Fibroblast of skin of right biceps (primary cell): ENCODE results near the gene NTM.
A peak's percentile ranks its signal among the peaks of the same experiment; 100 is the strongest.

Source experiments
- DNase-seq: peaks from one replicate; pipeline ENCODE4 v3.0.0-alpha.2; 2013

NTM gene

DNA sequence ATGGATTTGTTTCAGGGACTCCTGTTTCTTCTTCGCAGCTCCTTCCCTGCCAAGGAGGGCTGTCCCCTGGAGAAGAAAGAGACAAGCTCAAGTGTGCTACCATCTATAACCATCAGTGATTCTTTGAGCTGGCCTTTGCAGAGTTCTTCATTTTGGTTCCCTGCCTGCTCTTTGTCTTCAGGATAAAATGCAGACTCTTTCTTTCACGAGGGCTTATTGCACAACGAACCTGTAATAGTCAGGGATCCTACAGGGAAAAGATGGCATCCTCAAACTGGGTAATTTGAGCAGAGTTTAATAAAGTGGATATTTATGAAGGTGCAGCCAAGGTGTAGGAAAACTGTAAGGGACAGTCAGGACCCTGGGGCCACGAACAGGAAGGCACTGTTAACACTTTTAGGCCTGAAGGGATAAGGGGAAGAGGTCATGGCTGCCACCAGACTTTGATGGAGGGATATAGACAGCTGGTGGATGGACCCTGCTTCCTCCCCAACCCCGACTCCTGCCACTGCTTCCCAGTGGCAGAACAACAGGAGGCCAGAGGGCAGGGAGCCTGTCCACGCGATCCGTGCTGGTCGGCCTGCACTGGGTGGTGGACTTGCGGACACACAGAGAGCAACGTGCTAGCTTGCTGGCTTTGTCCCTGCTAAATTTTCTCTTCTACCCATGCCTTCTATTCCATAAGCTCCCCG lies 767.0 kb downstream of the NTM start:
- DNase-seq = no peak

DNA sequence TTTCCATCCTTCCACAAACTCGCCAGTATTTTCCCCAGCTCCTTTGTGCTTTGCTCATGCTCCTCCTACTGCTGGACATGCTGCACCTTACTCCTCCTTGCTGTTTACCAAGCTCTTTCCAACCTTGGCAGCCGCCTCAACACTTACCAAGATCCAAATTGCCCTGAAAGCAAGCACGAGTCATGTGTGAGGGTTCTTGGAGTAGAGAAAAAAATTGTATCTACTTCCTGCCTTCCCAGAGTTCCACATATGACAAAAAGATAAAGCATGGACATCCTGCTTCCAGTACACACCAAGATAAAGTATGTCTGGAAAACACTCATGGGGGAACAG lies 767.5 kb downstream of the NTM start:
- DNase-seq = peak; percentile 38

DNA sequence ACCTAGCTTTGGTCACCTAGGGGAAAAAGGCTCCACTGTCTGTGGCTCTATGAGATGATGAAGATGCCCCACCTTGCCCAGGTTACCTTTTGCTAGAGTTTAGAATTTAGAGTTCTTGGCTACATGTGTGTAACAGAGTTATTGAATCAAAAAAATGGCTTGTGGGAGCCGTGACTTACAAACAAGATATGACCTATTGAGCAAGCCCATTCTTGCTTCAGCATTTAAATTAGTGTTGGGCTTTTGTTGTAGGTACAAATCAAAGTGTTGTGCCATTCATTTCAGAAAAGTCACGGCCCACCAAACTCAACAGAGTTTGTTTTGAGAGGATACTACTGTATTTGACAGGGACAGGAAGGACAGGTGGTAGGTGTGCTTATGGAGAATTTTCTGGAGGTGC lies 768.8 kb downstream of the NTM start:
- no peak for DNase-seq

DNA sequence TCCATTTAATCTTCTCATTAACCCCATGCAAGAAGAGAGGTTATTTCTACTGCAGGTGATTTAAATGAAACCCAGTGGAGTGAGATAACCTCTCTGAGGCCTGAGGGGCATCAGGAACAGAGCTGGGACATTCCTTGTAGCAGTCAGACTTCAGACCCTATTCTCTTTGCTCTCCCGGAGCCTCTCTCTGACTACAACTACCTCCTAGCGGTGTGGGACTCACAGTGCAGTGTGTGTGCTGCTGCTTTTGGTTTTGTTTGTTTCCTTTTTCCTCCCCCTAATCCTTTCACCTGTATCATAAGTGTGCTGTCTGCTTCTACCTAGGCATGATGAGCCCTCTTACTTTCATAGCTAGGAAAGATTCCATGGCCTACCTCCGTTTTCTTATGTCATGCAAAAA lies 769.6 kb downstream of the NTM start:
- DNase-seq = no peak

GRCh38 chr11:132142121-132142520 lies 771.7 kb downstream of the NTM start:
- no peak for DNase-seq

DNA sequence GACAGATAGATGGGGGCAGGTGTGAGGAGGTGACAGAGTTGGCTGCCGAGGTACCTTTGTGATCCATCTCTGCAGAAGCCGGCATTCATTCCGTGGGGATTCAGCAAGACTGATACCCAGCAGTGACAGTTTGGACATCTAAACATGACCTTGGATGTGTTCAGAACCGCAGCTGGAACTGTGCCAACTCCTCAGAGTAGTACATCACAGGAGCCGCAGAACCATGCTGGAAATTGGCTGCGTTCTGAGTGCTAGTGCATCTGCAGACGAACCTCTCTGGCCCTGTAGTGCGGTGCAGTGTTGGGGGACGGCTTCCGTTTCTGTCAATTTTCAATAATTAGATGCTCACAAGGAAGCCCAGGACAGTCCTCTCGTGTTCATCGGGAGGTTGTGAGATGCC lies 772.1 kb downstream of the NTM start:
- DNase-seq = no peak

GRCh38 chr11:132147464-132147863 lies 777.0 kb downstream of the NTM start:
- DNase-seq = no peak

GRCh38 chr11:132154781-132155180 lies 784.4 kb downstream of the NTM start:
- peak; percentile 7 for DNase-seq

DNA sequence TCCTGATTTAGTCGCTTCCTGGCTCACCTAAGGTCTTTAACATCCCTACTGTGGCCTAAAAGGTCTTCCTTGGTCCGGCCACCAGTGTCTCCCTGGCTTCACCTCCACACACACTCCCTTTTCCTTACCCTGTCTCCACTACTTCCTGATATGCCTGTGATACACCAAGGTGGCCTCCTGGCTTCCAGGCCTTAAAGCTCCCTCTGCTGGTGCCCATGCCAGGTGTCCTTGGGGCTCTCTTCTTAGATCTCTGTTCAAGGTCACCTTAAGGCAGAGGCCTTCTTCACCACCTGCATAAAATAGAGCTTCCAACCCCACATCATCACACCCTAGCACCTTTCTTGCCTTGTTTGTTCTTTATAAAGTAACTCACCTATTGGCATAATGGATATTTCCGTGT lies 787.7 kb downstream of the NTM start:
- peak; percentile 26 for DNase-seq

DNA sequence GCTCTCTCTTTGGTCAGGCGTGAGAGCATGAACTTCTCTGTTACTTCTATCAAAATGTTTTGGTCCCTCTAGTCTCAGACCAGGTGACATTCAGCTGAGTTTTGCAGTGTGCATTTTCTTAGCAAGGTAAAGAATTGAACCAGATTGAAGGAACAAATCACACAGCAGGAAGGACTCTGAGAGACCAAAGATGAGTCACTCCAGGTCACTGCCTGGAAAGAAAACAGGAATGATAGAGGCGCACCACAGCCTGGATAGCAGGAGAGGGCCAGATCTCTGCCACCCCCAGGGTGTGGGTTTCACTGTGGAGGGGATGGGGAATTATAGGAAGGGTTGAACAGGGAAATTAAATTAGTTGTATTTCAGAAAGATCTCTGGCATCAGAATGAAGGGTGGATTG lies 788.3 kb downstream of the NTM start:
- peak; percentile 34 for DNase-seq

DNA sequence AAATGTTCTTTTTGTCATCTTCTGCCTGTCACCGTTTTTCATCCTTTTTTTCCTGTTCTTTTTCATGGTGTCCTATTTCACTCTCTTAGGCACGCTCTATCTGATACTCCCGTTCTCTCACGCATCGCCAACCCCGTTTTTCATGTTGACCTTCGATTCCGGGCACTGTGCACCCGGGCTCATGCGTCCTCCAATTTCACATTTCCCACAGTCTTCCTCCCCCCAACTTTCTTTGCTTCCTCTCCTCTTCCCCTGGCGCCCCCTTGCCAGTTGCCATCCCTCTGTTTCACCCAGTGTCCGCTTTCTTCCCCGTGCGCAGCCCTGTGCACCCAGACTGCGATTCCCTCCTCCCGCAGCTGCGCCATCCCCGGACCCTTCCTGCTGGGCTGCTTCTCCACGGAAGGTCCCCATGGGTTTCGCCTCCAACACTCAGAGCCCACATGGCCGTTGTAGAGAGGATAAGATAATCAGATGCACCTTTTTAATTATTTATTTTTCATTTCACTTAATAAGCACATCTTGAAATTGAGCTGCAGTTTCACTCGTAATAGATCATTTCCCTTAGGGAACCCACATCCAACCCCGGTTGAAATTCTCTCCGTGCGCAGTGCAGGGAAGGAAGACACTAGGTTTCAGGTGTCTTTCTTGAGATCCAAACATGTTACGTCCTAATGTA lies 791.1 kb downstream of the NTM start:
- no peak for DNase-seq

GRCh38 chr11:132168344-132168981 lies 798.0 kb downstream of the NTM start:
- no peak for DNase-seq

GRCh38 chr11:132171031-132171430 lies 800.6 kb downstream of the NTM start:
- DNase-seq = no peak

- no peak for DNase-seq
Observed at GRCh38 chr11:132174362-132175255, 804.2 kb downstream of the NTM start.

- DNase-seq = peak; percentile 59
Observed at GRCh38 chr11:132177106-132177505, 806.7 kb downstream of the NTM start.

- no peak for DNase-seq
Observed at GRCh38 chr11:132184079-132184478, 813.7 kb downstream of the NTM start.

DNA sequence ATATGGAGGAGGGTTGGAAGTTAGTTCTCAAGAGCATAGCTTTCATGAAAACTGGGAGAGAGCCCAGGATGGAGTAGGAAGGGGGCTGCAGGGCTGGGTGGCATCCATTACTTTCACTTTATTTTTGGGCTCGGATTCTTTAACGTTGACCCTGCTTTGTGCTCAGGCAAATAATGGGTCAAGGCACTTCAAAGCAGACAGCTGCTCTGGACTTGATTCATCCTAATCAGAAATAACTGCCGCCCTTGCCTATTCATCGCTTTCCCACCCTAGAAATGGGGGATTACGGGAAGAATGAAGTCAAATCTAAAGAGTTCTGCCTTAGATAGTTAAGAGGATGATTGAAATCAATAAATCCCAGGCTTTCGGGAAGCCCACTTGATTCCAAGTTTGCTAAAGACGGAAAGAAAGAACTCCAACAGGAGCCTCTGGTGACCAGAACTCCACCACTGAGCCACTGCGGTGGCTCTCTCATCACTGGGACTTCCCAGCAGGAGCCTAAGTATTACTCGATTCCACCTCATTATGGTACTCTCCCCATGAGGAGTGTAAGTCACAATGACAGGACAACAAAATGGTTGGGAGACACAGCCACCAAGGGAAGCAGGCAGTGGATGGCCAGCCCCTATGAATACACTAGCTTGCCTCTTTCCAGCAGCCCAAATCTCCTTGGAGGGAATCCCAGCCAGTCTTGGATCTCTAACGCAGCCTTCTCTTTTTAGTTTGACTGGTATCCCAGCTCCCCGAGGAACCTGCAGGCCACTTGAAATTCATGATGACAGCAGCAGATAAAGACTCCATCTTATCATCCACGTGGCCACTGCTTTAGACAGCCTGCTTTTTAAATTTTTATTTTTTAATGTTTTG lies 815.5 kb downstream of the NTM start:
- DNase-seq = no peak

DNA sequence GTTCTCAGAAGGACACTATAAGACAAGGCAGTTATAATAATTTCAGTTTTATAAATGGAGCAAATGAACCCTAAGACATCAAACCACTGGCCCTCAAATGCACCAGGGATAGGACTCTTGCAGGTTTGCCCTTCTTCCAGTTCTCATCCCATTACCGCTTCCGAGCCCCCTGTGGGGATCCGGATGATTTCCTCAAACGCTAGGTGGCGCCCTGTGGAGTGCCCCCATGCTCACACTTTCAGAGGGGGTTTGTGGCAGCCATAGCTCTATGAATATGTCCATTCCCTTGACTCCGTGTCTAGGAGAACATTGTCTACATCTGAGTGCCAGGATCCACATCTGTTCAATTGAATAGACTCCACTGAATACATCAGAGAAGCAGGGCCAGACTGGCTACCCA lies 816.3 kb downstream of the NTM start:
- DNase-seq = no peak

- DNase-seq = no peak
Observed at GRCh38 chr11:132187386-132187785, 817.0 kb downstream of the NTM start.

- peak; percentile 78 for DNase-seq
Observed at GRCh38 chr11:132187814-132188213, 817.4 kb downstream of the NTM start.

DNA sequence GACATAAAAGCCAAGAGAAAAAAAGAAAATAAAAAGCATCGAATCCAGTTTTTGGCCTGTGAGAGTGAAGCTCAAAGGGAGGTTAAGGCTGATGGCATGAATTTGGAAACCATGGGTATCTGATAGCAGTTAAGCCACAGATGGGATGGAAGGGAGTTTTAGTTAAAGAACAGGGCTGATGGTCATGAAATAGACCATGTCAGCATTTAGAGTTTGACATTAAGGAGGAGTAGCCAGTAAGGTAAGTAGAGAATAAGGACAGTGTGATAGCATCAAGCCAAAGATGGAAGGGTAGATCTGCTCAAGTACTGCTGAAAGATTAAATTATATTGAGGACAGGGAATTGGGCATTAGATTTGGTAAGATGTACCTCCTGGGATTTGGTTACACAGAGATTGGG lies 826.5 kb downstream of the NTM start:
- no peak for DNase-seq

- no peak for DNase-seq
Observed at GRCh38 chr11:132200353-132200936, 830.0 kb downstream of the NTM start.
